Epithelial cell of alveolus of lung (primary cell): ENCODE measurements around the gene MEP1A. TPM values are rescaled to one million over a fixed set of nuclear protein-coding genes. Genes with fewer than 3 reads are reported as not detected.

Source experiments
- total RNA-seq: library from RNA; depleted of rRNA; stranded (reverse); fragments of >200 nt; gene quantifications from 2 replicates; pipeline ENCODE4 v1.2.1, GENCODE V29; 2015

Gene MEP1A
- not detected in 2 replicates for total RNA-seq

GRCh38 chr6:46793138-46793537 is at the start of gene MEP1A:
TSS of gene MEP1A (plus strand) at chr6:46793389. CDS start at chr6:46793399, 10 bp downstream.

GRCh38 chr6:46746696-46747095 is 46.5 kb upstream of the MEP1A start, which contains the start of gene ANKRD66:
TSS of gene ANKRD66 (plus strand) at chr6:46746933. CDS start at chr6:46751949, 5,016 bp downstream.

Other genes with a start within 250 kb of the MEP1A start
- gene CYP39A1, start 140.6 kb upstream of the MEP1A start, total RNA-seq = 1.9 and 3.4 TPM in 2 replicates
- gene SLC25A27, start 140.4 kb upstream of the MEP1A start, total RNA-seq = 1.0 and 7.9 TPM in 2 replicates
- 0.16 TPM in 1 of 2 replicates, not detected in the other for gene TDRD6, start 105.5 kb upstream of the MEP1A start, total RNA-seq
- gene PLA2G7, start 58.0 kb upstream of the MEP1A start, total RNA-seq = 0.13 TPM in 1 of 2 replicates, not detected in the other
- gene ANKRD66, start 46.5 kb upstream of the MEP1A start, total RNA-seq = not detected in 2 replicates
- 1.2 and 3.2 TPM in 2 replicates for gene ADGRF5, start 128.5 kb downstream of the MEP1A start, total RNA-seq
- gene ADGRF1, start 248.9 kb downstream of the MEP1A start, total RNA-seq = not detected in 2 replicates